ENCODE results near the gene INO80E. TPM values are rescaled to one million over a fixed set of nuclear protein-coding genes. Genes with fewer than 3 reads are reported as not detected.
A peak's percentile ranks its signal among the peaks of the same experiment; 100 is the strongest.
"Not testable (repeated sequence)": the region's sequence is repeated elsewhere in the genome, so short reads cannot be mapped to it uniquely, and the experiment has no call there.

INO80E gene
- total RNA-seq, 1 experiment from 2014 or later = 46.7 TPM

- DNase-seq (ENCODE audit: low read depth, low spot score) = no peak
- in situ Hi-C loops (cut with HindIII; ENCODE audit: low pct_unique_long_range_greater_than_20kb, low sequenced_read_pairs) = no loop called here
Measured at GRCh38 chr16:30016555-30017276, 20.7 kb downstream of the INO80E start.

- DNase-seq (ENCODE audit: low read depth, low spot score) = no peak
- in situ Hi-C loops (cut with HindIII; ENCODE audit: low pct_unique_long_range_greater_than_20kb, low sequenced_read_pairs) = no loop called here
Measured at GRCh38 chr16:30017277-30017656, 21.2 kb downstream of the INO80E start.

- in situ Hi-C loops (cut with HindIII; ENCODE audit: low pct_unique_long_range_greater_than_20kb, low sequenced_read_pairs); DNase-seq (ENCODE audit: low read depth, low spot score): not testable (repeated sequence)
Measured at GRCh38 chr16:30017937-30018336, 21.9 kb downstream of the INO80E start.

GRCh38 chr16:30018731-30019158, 22.7 kb downstream of the INO80E start:
- DNase-seq (ENCODE audit: low read depth, low spot score) = no peak
- in situ Hi-C loops (cut with HindIII; ENCODE audit: low pct_unique_long_range_greater_than_20kb, low sequenced_read_pairs) = no loop called here

- DNase-seq (ENCODE audit: low read depth, low spot score) = no peak
- in situ Hi-C loops (cut with HindIII; ENCODE audit: low pct_unique_long_range_greater_than_20kb, low sequenced_read_pairs) = no loop called here
Measured at GRCh38 chr16:30022887-30023286, 26.8 kb downstream of the INO80E start, which contains the start of gene C16orf92. Gene C16orf92, plus strand, starts transcription at chr16:30023198. Its CDS starts 143 bp downstream, at chr16:30023341.

- no peak for DNase-seq (ENCODE audit: low read depth, low spot score)
- in situ Hi-C loops (cut with HindIII; ENCODE audit: low pct_unique_long_range_greater_than_20kb, low sequenced_read_pairs) = no loop called here
Measured at GRCh38 chr16:30023586-30023985, 27.5 kb downstream of the INO80E start.

- DNase-seq (ENCODE audit: low read depth, low spot score) = no peak
- in situ Hi-C loops (cut with HindIII; ENCODE audit: low pct_unique_long_range_greater_than_20kb, low sequenced_read_pairs) = no loop called here
Measured at GRCh38 chr16:30024451-30024850, 28.4 kb downstream of the INO80E start.

GRCh38 chr16:30025156-30025555, 29.1 kb downstream of the INO80E start:
- in situ Hi-C loops (cut with HindIII; ENCODE audit: low pct_unique_long_range_greater_than_20kb, low sequenced_read_pairs) = no loop called here
- DNase-seq (ENCODE audit: low read depth, low spot score) = no peak

GRCh38 chr16:30025574-30025973, 29.5 kb downstream of the INO80E start:
- no peak for DNase-seq (ENCODE audit: low read depth, low spot score)
- in situ Hi-C loops (cut with HindIII; ENCODE audit: low pct_unique_long_range_greater_than_20kb, low sequenced_read_pairs) = no loop called here

GRCh38 chr16:30026449-30026848, 30.4 kb downstream of the INO80E start:
- in situ Hi-C loops (cut with HindIII; ENCODE audit: low pct_unique_long_range_greater_than_20kb, low sequenced_read_pairs) = no loop called here
- no peak for DNase-seq (ENCODE audit: low read depth, low spot score)

- no peak for DNase-seq (ENCODE audit: low read depth, low spot score)
- in situ Hi-C loops (cut with HindIII; ENCODE audit: low pct_unique_long_range_greater_than_20kb, low sequenced_read_pairs) = no loop called here
Measured at GRCh38 chr16:30027588-30028437, 31.8 kb downstream of the INO80E start.

GRCh38 chr16:30028438-30029076, 32.5 kb downstream of the INO80E start:
- DNase-seq (ENCODE audit: low read depth, low spot score) = no peak
- in situ Hi-C loops (cut with HindIII; ENCODE audit: low pct_unique_long_range_greater_than_20kb, low sequenced_read_pairs) = no loop called here

GRCh38 chr16:30030011-30030685, 34.1 kb downstream of the INO80E start:
- in situ Hi-C loops (cut with HindIII; ENCODE audit: low pct_unique_long_range_greater_than_20kb, low sequenced_read_pairs) = no loop called here
- no peak for DNase-seq (ENCODE audit: low read depth, low spot score)

GRCh38 chr16:30030841-30031413, 34.9 kb downstream of the INO80E start, which contains the start of gene TLCD3B:
Gene TLCD3B, minus strand, starts transcription at chr16:30031271. Its CDS starts 744 bp downstream, at chr16:30030527.
- in situ Hi-C loops (cut with HindIII; ENCODE audit: low pct_unique_long_range_greater_than_20kb, low sequenced_read_pairs) = no loop called here
- no peak for DNase-seq (ENCODE audit: low read depth, low spot score)

- no peak for DNase-seq (ENCODE audit: low read depth, low spot score)
- in situ Hi-C loops (cut with HindIII; ENCODE audit: low pct_unique_long_range_greater_than_20kb, low sequenced_read_pairs) = no loop called here
Measured at GRCh38 chr16:30031477-30031918, 35.5 kb downstream of the INO80E start.

- DNase-seq (ENCODE audit: low read depth, low spot score) = peak; percentile 76
- in situ Hi-C loops (cut with HindIII; ENCODE audit: low pct_unique_long_range_greater_than_20kb, low sequenced_read_pairs) = no loop called here
Measured at GRCh38 chr16:30032083-30032819, 36.2 kb downstream of the INO80E start.

- no peak for DNase-seq (ENCODE audit: low read depth, low spot score)
- in situ Hi-C loops (cut with HindIII; ENCODE audit: low pct_unique_long_range_greater_than_20kb, low sequenced_read_pairs) = no loop called here
Measured at GRCh38 chr16:30033270-30033669, 37.2 kb downstream of the INO80E start.

Data from SK-MEL-5 (cell line).